Lower lobe of right lung (tissue), 2 donors: ENCODE measurements around the gene C4BPA. TPM values are rescaled to one million over a fixed set of nuclear protein-coding genes. Genes with fewer than 3 reads are reported as not detected.
A peak's percentile ranks its signal among the peaks of the same experiment; 100 is the strongest.

Experiments
- ATAC-seq, 2 donors: fragments of 200-7000 bp; cut with Tn5 transposase; one replicate each; pipeline ENCODE4 v1.9.1; 2020 to 2022; ENCODE audit warnings: mild to moderate bottlenecking in 2 of 2, moderate library complexity in 2 of 2
- DNase-seq: peaks from one replicate; pipeline ENCODE4 v3.0.0-alpha.2; 2020
- H3K27ac ChIP-seq: fragments of 200-600 bp; one replicate; pipeline ENCODE4 v1.8.0; 2022
- H3K27me3 ChIP-seq: fragments of 200-600 bp; one replicate; pipeline ENCODE4 v1.8.0; 2022; ENCODE audit warnings: low read depth
- H3K36me3 ChIP-seq: fragments of 200-600 bp; one replicate; pipeline ENCODE4 v1.8.0; 2022; ENCODE audit warnings: mild to moderate bottlenecking
- H3K4me1 ChIP-seq: fragments of 200-600 bp; one replicate; pipeline ENCODE4 v1.8.0; 2022
- H3K4me3 ChIP-seq: fragments of 200-600 bp; one replicate; pipeline ENCODE4 v1.8.0; 2022; ENCODE audit warnings: mild to moderate bottlenecking
- H3K9me3 ChIP-seq: fragments of 200-600 bp; one replicate; pipeline ENCODE4 v1.8.0; 2022
- intact Hi-C: fragments of 100-400 bp; cut with DNase I; formaldehyde crosslinking; loops from one replicate; pipeline ENCODE4 v1.11.0; 2022
- total RNA-seq: library from RNA; stranded (reverse); fragmentation: NEBNext Ultra II Directional; extraction: Animal tissue kit (Norgen Biotek cat#: 25700); gene quantifications from one replicate; pipeline ENCODE4 v1.2.1, GENCODE V29; 2021
- TF ChIP-seq, protein P1 (sequence below): fragments of 200-600 bp; IDR thresholded peaks from one replicate; pipeline ENCODE4 v1.8.0; 2022; ENCODE audit warnings: antibody characterized with exemption, mild to moderate bottlenecking
- donor health status: DM: no; HTN: yes; CAD: no; lungs with severe emphysema.

The C4BPA gene
- total RNA-seq, 1 donor from 2014 or later: 65.2 TPM

GRCh38 chr1:207077012-207077411, 27.0 kb upstream of the C4BPA start:
- intact Hi-C loops: no loop called here
- H3K36me3 ChIP-seq: peaks cover 31% of the 10 kb centered on the region
- DNase-seq: no peak

GRCh38 chr1:207077470-207078377, 26.3 kb upstream of the C4BPA start:
- TF ChIP-seq, protein P1, sequence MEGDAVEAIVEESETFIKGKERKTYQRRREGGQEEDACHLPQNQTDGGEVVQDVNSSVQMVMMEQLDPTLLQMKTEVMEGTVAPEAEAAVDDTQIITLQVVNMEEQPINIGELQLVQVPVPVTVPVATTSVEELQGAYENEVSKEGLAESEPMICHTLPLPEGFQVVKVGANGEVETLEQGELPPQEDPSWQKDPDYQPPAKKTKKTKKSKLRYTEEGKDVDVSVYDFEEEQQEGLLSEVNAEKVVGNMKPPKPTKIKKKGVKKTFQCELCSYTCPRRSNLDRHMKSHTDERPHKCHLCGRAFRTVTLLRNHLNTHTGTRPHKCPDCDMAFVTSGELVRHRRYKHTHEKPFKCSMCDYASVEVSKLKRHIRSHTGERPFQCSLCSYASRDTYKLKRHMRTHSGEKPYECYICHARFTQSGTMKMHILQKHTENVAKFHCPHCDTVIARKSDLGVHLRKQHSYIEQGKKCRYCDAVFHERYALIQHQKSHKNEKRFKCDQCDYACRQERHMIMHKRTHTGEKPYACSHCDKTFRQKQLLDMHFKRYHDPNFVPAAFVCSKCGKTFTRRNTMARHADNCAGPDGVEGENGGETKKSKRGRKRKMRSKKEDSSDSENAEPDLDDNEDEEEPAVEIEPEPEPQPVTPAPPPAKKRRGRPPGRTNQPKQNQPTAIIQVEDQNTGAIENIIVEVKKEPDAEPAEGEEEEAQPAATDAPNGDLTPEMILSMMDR: peak; percentile 84
- Histone ChIP-seq H3K27ac (no peak overlapping the region), H3K27me3 (no peaks in the 10 kb centered on the region), H3K4me3 (no peak overlapping the region), H3K36me3 (peaks cover 24% of the 10 kb centered on the region), H3K4me1 (peaks cover 6% of the 10 kb centered on the region), H3K9me3 (no peaks in the 10 kb centered on the region)
- intact Hi-C loops: no loop called here
- DNase-seq (no peak), ATAC-seq (peak; percentile 91 to 95)

More at GRCh38 chr1:207077012-207077411, 27.0 kb upstream of the C4BPA start:
- no peak for ATAC-seq
- no peaks in the 10 kb centered on the region for H3K27me3 ChIP-seq
- H3K27ac ChIP-seq: no peak overlapping the region
- H3K9me3 ChIP-seq: no peaks in the 10 kb centered on the region
- TF ChIP-seq, protein P1: no peak
- H3K4me3 ChIP-seq: no peak overlapping the region
- peaks cover 6% of the 10 kb centered on the region for H3K4me1 ChIP-seq

- DNase-seq: no peak
These were observed 25.4 kb upstream of the C4BPA start for GRCh38 chr1:207078578-207079132.

DNA sequence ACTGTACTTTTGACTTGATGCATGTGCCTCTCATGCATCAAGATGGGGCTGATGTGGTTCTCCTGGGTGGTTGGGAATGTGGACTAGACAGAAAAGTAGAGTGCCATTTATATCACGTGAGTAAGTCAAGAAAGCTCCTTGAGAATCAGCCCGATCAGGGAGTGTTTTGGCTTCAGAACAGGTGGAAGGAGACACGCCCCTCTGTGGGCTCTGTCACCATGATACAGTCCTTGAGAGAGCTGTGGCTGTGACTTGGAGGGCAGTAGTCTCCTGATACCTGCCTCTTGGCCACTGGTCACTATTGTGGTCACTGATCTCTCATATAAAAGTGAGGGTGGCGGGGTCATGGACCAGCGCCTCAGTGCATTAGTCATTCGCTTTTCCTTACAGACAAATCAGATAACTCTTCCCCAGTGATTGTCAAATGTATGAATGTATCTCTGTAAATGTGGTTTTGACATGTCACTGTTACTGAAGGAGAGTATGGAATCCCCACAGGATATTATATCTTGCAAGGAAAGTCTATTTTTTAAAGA, 24.3 kb upstream of the C4BPA start:
- ATAC-seq (peak; percentile 34 to 37), DNase-seq (no peak)
- intact Hi-C loops: loop anchor here (10.0 kb wide), 1 partner anchor 325 kb away; no protein-coding TSS in a partner anchor
- Histone ChIP-seq H3K36me3 (peaks cover 18% of the 10 kb centered on the region), H3K27me3 (no peaks in the 10 kb centered on the region), H3K27ac (no peak overlapping the region), H3K9me3 (no peaks in the 10 kb centered on the region), H3K4me3 (no peak overlapping the region), H3K4me1 (peaks cover 21% of the 10 kb centered on the region)
- TF ChIP-seq, protein P1: no peak

More at GRCh38 chr1:207078578-207079132, 25.4 kb upstream of the C4BPA start:
- Histone ChIP-seq H3K4me3 (no peak overlapping the region), H3K9me3 (no peaks in the 10 kb centered on the region), H3K27ac (no peak overlapping the region), H3K27me3 (no peaks in the 10 kb centered on the region), H3K36me3 (peaks cover 18% of the 10 kb centered on the region), H3K4me1 (peaks cover 9% of the 10 kb centered on the region)
- TF ChIP-seq, protein P1: no peak
- intact Hi-C loops: no loop called here
- ATAC-seq: no peak

GRCh38 chr1:207081088-207081487, 22.9 kb upstream of the C4BPA start:
- H3K36me3 ChIP-seq: peaks cover 15% of the 10 kb centered on the region
- H3K27me3 ChIP-seq: no peaks in the 10 kb centered on the region
- H3K9me3 ChIP-seq: no peaks in the 10 kb centered on the region
- H3K4me1 ChIP-seq: peaks cover 29% of the 10 kb centered on the region
- no peak overlapping the region for H3K27ac ChIP-seq
- ATAC-seq (no peak), DNase-seq (no peak)
- intact Hi-C loops: loop anchor here (10.0 kb wide), 1 partner anchor 324 kb away; no protein-coding TSS in a partner anchor
- no peak overlapping the region for H3K4me3 ChIP-seq
- TF ChIP-seq, protein P1: no peak
